Left colon (tissue), 2 donors: Measurements from ENCODE around the gene ZFP90. TPM values are rescaled to one million over a fixed set of nuclear protein-coding genes. Genes with fewer than 3 reads are reported as not detected.
A peak's percentile ranks its signal among the peaks of the same experiment; 100 is the strongest.
"Not testable (repeated sequence)": the region's sequence is repeated elsewhere in the genome, so short reads cannot be mapped to it uniquely, and the experiment has no call there.

Experiments
- ATAC-seq: fragments of 200-7000 bp; cut with Tn5 transposase; one replicate; pipeline ENCODE4 v1.9.1; 2020; ENCODE audit warnings: mild to moderate bottlenecking, moderate library complexity
- DNase-seq, 2 donors: peaks; one replicate each; pipeline ENCODE4 v3.0.0-alpha.2; 2020
- intact Hi-C, 2 donors: fragments of 100-400 bp; cut with DNase I in 1 of 2; cut with micrococcal nuclease in 1 of 2; formaldehyde crosslinking; loops; one replicate each; pipeline versions ENCODE4 v1.11.2 to v1.14.0; 2022; cut with DNase I, micrococcal nuclease
- long read RNA-seq: library from polyadenylated mRNA; unstranded; transcript quantifications from one replicate; pipeline ENCODE4 v2.0.0, GENCODE V29; 2021
- total RNA-seq, 2 donors: library from RNA; stranded (reverse); fragmentation: NEBNext Ultra II Directional; extraction: Animal tissue kit (Norgen Biotek cat#: 25700); gene quantifications; one replicate each; pipeline ENCODE4 v1.2.1, GENCODE V29; 2021
- donor health status: DM: no; HTN: no; CAD: no.
- donor health status: DM: yes; HTN: yes; CAD: no.

The ZFP90 gene
- 1 to 10 TPM; 8.4 to 9.0 TPM for total RNA-seq
- long read RNA-seq, result 0 reads

- ATAC-seq (peak; percentile 99), DNase-seq (peak; percentile 82 to 93)
- intact Hi-C loops, result loop anchor here in 1 of 2 donors (10.0 kb wide), 1 partner anchor 256 kb away; no protein-coding TSS in a partner anchor
Observed at GRCh38 chr16:68538880-68539701, at the start of gene ZFP90. Gene ZFP90, plus strand, starts transcription at chr16:68539291. Its CDS starts 502 bp downstream, at chr16:68539793.

DNA sequence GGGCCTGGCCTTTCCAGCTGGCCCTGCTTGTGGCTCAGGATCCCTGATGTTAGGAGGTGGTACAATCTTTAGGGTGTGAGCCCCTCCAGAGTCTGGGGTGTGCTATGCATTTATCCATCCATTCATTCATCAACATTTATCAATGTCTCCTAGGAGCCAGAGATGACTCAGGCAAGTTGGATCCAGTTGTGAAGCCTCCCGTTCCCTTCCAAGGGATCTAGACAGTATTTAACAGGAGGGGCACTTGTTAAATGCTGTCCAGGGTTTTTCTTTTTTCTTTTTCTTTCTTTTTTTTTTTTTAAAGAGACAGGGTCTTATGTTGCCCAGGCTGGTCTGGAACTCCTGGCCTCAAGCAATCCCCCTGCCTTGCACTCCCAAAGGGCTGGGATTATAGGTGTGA is 48.7 kb upstream of the ZFP90 start:
- intact Hi-C loops, result no loop called here
- DNase-seq (no peak), ATAC-seq (no peak)

- DNase-seq, result peak; percentile 59 to 87
- ATAC-seq, result peak; percentile 74
- intact Hi-C loops, result no loop called here
Observed at GRCh38 chr16:68490829-68491575, 48.1 kb upstream of the ZFP90 start.

GRCh38 chr16:68491576-68491950 is 47.5 kb upstream of the ZFP90 start:
- ATAC-seq (no peak), DNase-seq (no peak)
- intact Hi-C loops, result no loop called here

GRCh38 chr16:68492151-68492542 is 46.9 kb upstream of the ZFP90 start:
- no peak for DNase-seq
- no peak for ATAC-seq
- intact Hi-C loops, result no loop called here

DNA sequence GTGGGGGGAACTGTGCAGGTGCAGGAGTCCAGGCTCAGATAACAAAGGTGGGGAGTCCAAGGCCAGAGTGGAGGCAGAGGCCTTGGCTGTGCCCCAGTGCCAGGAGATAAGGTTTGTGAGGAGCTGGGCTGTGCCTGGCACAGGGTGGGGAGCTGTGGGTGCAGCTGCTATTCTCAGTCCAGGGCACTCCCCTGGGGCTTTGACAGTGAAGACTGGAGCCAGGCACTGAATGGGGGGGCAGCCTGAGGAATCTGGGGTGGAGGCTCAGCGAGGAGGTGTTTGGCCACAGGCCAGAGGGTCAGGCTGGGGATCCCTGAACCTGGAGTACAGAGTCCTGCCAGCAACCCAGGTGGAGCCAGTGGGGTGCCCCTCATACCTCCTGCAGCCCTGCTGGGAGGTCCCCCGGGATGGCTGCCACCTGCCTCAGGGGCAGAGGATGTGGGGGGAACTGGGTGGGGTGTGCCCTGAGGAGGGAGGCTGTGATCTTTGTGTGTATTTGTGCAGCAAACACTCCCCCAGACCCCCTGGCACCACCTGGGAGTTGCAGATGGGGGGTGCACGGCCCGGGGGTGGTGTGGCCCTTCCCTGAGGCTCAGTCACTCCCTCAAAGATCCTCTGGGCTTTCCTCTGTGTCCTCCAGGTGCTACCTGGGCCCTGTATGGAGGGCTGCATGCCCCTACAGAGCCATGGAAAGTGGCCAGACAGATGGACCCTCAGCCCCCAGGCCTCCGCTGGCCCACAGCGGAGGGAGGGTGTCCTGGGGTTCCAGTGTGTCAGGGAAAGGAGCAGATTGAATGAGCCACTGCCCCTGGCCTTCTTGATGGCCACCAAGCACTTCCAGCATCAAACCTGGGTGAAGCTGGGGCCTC is 46.3 kb upstream of the ZFP90 start:
- intact Hi-C loops, result no loop called here
- DNase-seq (peak; percentile 61 to 71), ATAC-seq (peak; percentile 86)

DNA sequence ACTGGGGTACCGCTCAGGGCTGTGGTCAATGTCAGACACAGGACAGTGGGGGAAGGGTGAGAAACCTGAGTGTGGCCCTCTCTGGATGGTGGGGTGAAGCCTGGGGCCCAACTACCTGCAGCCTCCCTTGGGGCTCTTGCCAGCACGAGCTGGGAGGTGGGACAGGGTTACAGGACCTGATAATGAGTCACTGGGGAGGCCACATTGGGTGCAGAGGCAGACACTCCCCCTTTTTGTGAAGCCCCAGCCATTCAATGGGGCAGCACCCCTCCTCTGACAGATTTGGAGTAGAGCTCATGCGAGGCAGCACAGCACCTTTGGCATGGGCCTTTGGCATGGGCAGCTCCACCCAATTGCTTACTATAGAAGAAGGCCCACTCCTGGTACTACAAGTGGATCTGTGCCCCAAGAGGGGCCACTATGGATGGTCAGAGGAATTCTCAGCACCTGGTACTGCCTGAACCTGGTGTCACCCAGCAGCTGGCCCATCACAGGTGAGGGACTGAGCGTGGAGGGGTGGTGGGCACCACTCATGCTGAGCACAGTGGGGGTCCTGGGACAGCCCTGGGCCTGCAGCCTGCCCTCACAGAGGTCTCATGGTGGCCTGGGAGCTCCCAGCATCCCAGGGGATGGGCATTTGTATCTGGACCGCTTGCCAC is 45.5 kb upstream of the ZFP90 start:
- DNase-seq (no peak), ATAC-seq (no peak)
- intact Hi-C loops, result no loop called here

DNA sequence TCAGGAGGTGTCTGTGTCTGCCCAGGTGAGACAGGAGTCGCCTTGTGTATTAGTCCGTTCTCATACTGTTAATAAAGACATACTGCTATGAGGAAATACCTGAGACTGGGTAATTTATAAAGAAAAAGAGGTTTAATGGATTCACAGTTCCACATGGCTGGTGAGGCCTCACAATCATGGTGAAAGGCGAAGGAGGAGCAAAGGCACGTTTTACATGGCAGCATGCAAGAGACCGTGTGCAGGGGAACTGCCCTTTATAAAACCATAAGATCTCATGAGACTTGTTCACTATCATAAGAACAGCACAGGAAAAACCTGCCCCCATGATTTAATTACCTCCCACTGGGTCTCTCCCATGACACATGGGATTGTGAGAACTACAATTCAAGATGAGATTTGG is 44.8 kb upstream of the ZFP90 start:
- ATAC-seq, DNase-seq, intact Hi-C loops: not testable (repeated sequence)

DNA sequence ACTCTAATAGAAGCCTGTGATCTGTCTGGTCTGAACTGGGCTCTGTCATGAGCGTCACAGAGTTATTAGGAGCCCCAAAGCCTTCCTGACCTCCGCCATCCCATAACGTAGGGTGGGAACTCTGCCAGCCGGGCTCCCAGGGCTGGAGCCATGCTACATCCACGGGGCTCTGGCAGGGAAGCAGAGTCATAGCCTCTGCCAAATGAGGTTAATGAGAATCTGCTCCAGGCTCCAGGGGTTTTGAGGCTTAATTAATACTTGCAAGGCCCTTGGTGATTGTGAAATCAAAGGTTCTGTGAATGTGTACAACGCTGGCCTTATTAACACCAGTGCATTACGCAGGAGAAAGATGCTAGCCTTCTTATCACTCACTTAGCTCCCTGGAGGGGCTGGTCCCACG is 42.4 kb upstream of the ZFP90 start:
- intact Hi-C loops, result no loop called here
- DNase-seq (no peak), ATAC-seq (no peak)

GRCh38 chr16:68499006-68499405 is 40.1 kb upstream of the ZFP90 start:
- ATAC-seq (no peak), DNase-seq (no peak)
- intact Hi-C loops, result no loop called here

DNA sequence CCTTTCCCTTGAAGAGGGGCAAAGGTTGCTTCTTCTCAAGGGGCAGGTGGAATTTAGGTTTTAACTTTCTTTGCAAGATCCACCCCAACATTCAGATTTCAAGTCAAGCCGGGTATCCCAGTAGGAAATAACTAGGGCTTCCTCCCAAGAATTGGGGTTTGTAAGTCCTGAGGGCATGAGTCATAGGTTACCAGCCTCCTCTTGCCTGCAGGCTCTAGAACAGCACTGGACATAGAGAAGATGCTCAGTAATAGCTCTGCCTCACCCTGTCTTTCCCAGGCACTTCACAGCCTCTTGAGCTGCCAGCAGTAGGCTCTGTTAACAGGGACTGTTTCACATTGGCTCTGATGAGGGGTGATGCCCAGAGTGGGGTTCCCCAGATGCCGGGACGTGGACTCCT is 35.8 kb upstream of the ZFP90 start:
- ATAC-seq (no peak), DNase-seq (no peak)
- intact Hi-C loops, result no loop called here

- intact Hi-C loops, result no loop called here
- DNase-seq (no peak), ATAC-seq (no peak)
Observed at GRCh38 chr16:68504066-68504465, 35.0 kb upstream of the ZFP90 start.

DNA sequence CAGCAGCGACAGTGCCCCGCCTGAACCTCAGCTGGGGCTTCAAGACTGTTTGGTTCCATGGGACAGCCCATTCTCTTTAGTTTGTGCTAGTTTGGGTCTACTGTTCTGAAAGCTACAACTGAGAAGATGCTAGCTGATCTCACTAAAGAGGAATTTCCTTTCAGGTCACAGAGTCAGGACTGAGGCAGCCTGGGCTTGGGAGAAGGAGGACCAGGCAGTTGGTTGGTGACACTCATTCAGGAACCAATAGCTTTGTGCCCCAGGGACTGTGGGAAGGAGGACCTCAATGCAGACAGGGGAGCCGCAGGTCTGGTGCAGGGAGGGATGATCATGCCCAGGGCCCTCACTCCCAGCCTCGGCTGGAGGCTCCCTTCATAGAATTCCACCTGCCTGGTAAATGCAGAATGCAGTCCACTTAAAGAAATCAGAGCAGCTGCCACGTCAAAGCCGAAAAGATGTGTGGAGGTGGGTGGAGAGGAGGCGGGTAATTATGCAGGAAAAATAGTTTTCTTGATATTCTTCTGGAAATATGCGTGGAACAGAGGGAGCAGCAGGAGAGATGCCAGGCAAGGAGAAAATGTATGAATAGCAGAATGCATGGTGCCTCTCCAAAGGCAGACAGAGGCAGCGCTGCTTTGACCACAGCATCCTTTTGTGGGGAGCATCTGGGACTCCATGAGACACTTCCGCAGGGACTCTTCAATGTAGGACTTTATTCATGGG is 32.6 kb upstream of the ZFP90 start:
- no peak for DNase-seq
- ATAC-seq, result no peak
- intact Hi-C loops, result no loop called here

- intact Hi-C loops, result no loop called here
- DNase-seq, result no peak
- no peak for ATAC-seq
Observed at GRCh38 chr16:68508013-68508412, 31.1 kb upstream of the ZFP90 start.

DNA sequence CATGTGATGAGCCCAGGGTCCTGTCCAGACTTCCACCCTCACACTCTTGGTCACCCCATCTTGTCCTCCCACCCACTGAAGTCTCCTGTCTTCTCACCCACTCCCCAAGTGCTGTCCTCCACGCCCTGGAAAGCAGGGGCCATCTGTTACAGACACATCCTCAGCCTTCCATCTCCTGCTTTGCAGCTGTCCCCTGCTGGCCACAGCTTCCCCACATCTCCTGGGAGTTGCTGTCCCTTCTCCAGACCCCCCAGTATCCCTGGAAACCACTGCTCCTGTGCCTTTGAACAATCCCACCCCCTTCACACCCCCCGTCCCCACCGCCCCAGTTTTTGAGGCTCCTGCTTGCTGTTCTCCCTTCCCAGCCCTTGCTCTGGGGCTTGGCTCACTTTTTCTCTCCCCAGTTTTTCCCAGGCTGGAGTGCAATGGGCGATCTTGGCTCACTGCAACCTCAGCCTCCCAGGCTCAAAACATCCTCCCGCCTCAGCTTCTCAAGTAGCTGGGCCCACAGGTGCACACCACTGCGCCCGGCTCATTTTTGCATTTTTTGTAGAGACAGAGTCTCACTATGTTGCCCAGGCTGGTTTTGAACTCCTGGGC is 30.4 kb upstream of the ZFP90 start:
- no peak for ATAC-seq
- intact Hi-C loops, result no loop called here
- no peak for DNase-seq

DNA sequence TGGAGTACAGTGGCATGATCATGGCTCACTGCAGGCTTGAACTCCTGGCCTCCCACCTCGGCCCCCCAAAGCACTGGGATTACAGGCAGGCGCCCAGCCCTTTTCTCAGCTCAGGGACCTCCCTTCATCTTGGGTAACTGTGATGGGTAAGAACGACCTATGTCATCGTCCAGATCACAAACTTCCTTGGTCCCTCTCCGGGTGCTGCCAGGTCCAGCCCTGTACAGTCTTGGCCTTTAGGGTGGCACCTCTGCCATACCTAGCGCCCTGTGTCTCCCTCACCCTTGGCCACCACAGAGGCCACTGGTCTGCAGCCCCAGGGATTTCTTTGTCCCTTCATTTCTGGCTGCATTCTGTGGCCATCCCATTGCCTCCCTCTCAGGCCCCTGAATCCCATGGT is 29.7 kb upstream of the ZFP90 start:
- ATAC-seq (no peak), DNase-seq (no peak)
- intact Hi-C loops, result no loop called here

DNA sequence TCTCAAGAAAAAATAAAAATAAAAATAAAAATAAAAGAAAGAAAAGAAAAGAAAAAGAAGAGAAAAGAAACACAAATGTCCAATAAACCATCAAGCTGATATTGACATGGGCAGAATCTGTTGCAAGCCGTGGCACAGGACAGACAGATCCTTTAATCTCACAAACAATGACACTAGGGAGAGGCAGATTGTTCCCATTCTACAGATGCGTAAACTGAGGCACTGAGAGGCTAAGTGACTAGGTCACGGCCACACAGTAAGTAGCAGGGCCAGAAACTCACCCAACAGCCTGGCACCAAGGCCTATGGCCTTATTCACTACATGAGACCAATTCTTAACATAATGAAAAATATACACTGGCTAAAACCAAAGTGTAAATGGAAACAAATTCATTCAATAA is 28.3 kb upstream of the ZFP90 start:
- no peak for ATAC-seq
- no peak for DNase-seq
- intact Hi-C loops, result no loop called here

DNA sequence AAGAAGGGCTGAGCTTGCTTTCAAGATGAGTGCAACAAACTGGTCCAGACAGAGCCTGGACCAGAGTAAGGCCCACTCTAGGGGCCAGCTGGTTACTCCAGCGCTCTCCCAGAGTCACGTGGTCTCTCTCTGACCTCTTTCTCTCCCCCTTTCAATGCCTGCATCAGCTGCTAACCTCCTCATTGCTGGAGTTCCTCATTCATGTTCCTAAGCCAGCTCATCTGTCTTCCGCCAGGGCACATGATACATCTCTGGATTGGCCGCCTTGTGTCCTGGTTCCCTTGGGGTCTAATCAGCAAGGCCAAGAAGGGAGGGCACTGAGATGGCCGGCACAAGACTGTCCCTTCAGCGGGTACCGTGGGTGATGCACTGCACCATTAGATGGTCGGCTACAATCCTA is 26.9 kb upstream of the ZFP90 start:
- DNase-seq (no peak), ATAC-seq (no peak)
- intact Hi-C loops, result no loop called here
